Transverse colon (tissue), 4 donors: ENCODE data around the gene POC1A. TPM values are rescaled to one million over a fixed set of nuclear protein-coding genes. Genes with fewer than 3 reads are reported as not detected.
"Not testable (repeated sequence)": the region's sequence is repeated elsewhere in the genome, so short reads cannot be mapped to it uniquely, and the experiment has no call there.

Experiments
- DNase-seq: peaks from one replicate; pipeline ENCODE4 v3.0.0-alpha.2; 2019
- H3K27ac ChIP-seq, 4 donors: fragments of 200-600 bp; sonication (generic); 2 replicates each; pipeline ENCODE4 v1.5.1; 2016 to 2018; ENCODE audit warnings: inconsistent platforms in 4 of 4
- H3K27me3 ChIP-seq: fragments of 200-600 bp; sonication (generic); 2 replicates; pipeline ENCODE4 v1.5.1; 2017; ENCODE audit warnings: inconsistent platforms
- H3K36me3 ChIP-seq, 4 donors: fragments of 200-600 bp; sonication (generic); 2 replicates each; pipeline ENCODE4 v1.5.1; 2017 to 2019; ENCODE audit warnings: inconsistent platforms in 4 of 4
- H3K4me1 ChIP-seq, 4 donors: fragments of 200-600 bp; sonication (generic); 2 replicates each; pipeline ENCODE4 v1.5.1; 2017 to 2020; ENCODE audit warnings: inconsistent platforms in 4 of 4
- H3K4me3 ChIP-seq, 4 donors: fragments of 200-600 bp; sonication (generic); 1 replicate in 1 of 4; 2 replicates in 3 of 4; pipeline versions ENCODE4 v1.5.1 to v1.6.1; 2017 to 2019; ENCODE audit warnings: inconsistent platforms in 4 of 4
- H3K9me3 ChIP-seq, 2 donors: fragments of 200-600 bp; sonication (generic); 2 replicates each; pipeline ENCODE4 v1.5.1; 2017 to 2019; ENCODE audit warnings: inconsistent platforms in 2 of 2
- EP300 ChIP-seq: sonication (generic); formaldehyde crosslinking; IDR thresholded peaks from one replicate; pipeline ENCODE4 v1.6.1; 2017; ENCODE audit warnings: antibody characterized with exemption, low read depth
- POLR2A ChIP-seq: fragments of 450-650 bp; IDR thresholded peaks from one replicate; pipeline ENCODE4 v1.6.1; 2016; ENCODE audit warnings: antibody characterized with exemption, mild to moderate bottlenecking, moderate library complexity
- POLR2AphosphoS5 ChIP-seq, 3 donors: sonication (generic); formaldehyde crosslinking; IDR thresholded peaks; one replicate each; pipeline ENCODE4 v1.6.1; 2016; ENCODE audit warnings: antibody characterized with exemption in 3 of 3
- WGBS, 2 donors: methylation state at CpG; one replicate each; pipeline ENCODE4 v1.1.5; 2018; ENCODE audit warnings: low coverage in 1 of 2; 5-methylcytosine and 5-hydroxymethylcytosine counted together
- in situ Hi-C, 4 donors: fragments of 200-750 bp; cut with MboI; loops; one replicate each; pipeline versions ENCODE4 v1.15.0 to v1.15.1; 2017; ENCODE audit warnings: low sequenced_read_pairs in 3 of 4, low pct_ligation_motif_present in 1 of 4, low pct_unique_long_range_greater_than_20kb in 1 of 4
- intact Hi-C: fragments of 100-400 bp; cut with DNase I; formaldehyde crosslinking; loops from one replicate; pipeline ENCODE4 v1.15.1; 2023; ENCODE audit warnings: low total_unique reads
- total RNA-seq, 4 donors: library from RNA; depleted of rRNA; stranded (reverse); fragments of >200 nt; gene quantifications; one replicate each; pipeline ENCODE4 v1.1.0, GENCODE V29; 2016
- TF ChIP-seq, protein P1 (sequence below), 5 experiments: fragments of 200-600 bp in 3 of 5; fragments of 450-650 bp in 2 of 5; sonication (generic) in 3 of 5; IDR thresholded peaks; 1 replicate in 2 of 5; 2 replicates in 3 of 5; pipeline ENCODE4 v1.5.1; 2016 to 2017; ENCODE audit warnings: antibody characterized with exemption in 5 of 5, inconsistent platforms in 3 of 5, mild to moderate bottlenecking in 2 of 5, moderate library complexity in 1 of 5

Gene POC1A
- total RNA-seq, 4 donors from 2014 or later: 0.80 to 3.1 (median 2.2) TPM; not detected in 1

DNA sequence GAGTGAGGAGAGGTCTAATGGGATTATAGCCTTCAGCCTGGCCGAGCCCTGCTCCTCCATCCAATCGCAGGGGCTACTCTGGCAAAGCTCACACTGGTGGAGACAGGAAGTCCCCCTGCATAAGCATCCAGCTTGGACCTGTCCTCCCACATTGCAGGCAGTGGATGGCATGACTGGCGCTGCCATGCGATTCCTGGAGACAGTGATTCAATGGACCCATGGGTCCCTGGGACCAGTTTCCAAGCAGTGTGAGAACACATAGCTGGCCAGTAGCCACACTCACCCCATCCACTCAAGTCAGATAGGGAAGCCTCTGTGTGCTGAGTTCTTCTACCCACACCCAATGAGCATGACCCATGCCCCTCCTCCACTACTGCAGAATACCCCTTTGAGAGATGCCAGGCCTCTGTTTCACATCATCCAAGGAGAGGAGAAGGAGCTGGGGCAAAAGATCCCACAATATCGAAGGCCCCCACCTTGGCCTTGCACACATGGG, 18.1 kb upstream of the POC1A start:
- Histone ChIP-seq H3K4me1 (no peaks in the 10 kb centered on the region), H3K27ac (no peak overlapping the region), H3K9me3 (no peaks in the 10 kb centered on the region), H3K4me3 (no peak overlapping the region), H3K27me3 (no peaks in the 10 kb centered on the region), H3K36me3 (no peaks in the 10 kb centered on the region)
- intact Hi-C loops: no loop called here
- no peak for TF ChIP-seq EP300
- TF ChIP-seq, protein P1, sequence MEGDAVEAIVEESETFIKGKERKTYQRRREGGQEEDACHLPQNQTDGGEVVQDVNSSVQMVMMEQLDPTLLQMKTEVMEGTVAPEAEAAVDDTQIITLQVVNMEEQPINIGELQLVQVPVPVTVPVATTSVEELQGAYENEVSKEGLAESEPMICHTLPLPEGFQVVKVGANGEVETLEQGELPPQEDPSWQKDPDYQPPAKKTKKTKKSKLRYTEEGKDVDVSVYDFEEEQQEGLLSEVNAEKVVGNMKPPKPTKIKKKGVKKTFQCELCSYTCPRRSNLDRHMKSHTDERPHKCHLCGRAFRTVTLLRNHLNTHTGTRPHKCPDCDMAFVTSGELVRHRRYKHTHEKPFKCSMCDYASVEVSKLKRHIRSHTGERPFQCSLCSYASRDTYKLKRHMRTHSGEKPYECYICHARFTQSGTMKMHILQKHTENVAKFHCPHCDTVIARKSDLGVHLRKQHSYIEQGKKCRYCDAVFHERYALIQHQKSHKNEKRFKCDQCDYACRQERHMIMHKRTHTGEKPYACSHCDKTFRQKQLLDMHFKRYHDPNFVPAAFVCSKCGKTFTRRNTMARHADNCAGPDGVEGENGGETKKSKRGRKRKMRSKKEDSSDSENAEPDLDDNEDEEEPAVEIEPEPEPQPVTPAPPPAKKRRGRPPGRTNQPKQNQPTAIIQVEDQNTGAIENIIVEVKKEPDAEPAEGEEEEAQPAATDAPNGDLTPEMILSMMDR (IDR thresholded peaks at IDR 0.05): no peak
- TF ChIP-seq POLR2AphosphoS5 (IDR thresholded peaks at IDR 0.05): no peak
- no peak for TF ChIP-seq POLR2A
- in situ Hi-C loops: no loop called here
- no peak for DNase-seq
- 88% methylated on average over 5 of the region's 5 CpGs; no CpG with 5 or more reads in 1 of the 2 donors for WGBS, 2 donors

DNA sequence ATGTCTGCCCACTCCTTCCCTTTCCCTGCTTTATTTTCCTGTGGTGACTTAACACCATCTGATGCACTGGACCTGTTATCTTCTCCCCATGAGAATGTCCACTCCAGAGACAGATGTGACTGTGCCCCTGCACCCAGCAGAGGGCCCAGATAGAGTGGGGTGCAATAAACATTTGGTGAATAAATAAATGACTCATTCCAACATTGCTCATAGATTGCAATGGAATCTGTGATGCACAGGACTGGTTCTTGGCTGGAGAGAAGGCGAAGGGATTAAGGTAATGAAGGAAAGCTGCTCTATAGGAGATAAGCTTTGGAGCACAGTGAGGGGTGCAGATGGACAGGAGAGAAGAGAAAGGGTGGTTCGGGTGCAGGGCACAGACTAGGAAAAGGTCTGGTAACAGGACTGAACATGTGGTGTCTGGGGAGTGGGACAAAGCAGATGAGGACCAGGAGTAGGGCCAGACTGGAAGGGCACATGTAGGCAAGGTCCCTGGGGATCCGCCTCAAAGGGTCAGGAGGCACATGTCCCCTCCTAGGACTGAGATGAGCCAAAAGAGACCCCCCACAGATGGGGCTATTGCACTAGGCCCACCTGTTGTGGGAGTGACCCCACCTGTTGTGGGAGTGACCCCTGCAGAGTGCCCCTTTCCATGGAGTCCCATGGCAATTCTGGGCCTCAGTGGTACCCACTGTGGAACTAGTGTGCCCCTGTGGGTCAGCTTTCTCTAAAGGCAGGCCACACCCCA, 17.5 kb upstream of the POC1A start:
- DNase-seq: no peak
- Histone ChIP-seq H3K36me3 (no peaks in the 10 kb centered on the region), H3K9me3 (no peaks in the 10 kb centered on the region), H3K4me1 (no peaks in the 10 kb centered on the region), H3K27me3 (no peaks in the 10 kb centered on the region), H3K4me3 (no peak overlapping the region), H3K27ac (no peak overlapping the region)
- TF ChIP-seq POLR2A (no peak), EP300 (no peak)
- in situ Hi-C loops (no loop called here), intact Hi-C loops (no loop called here)
- 69 to 82% methylated on average over 2 to 3 of the region's 3 CpGs for WGBS, 2 donors

DNA sequence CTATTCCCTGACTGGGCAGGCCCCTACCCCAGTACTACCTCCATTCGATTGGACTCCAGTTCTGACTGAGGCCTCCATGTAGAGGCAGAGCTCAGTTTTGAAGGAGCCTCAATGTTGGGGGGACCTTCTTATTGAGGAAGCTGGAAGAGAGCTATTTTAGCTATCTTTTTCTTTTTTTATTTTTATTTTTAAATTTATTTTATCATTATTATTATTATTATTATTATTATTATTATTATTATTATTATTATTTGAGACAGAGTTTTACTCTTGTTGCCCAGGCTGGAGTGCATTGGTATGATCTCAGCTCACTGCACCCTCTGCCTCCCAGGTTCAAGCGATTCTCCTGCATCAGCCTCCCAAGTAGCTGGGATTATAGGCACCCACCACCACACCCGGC, 16.0 kb upstream of the POC1A start:
- in situ Hi-C loops: not testable (repeated sequence)

DNA sequence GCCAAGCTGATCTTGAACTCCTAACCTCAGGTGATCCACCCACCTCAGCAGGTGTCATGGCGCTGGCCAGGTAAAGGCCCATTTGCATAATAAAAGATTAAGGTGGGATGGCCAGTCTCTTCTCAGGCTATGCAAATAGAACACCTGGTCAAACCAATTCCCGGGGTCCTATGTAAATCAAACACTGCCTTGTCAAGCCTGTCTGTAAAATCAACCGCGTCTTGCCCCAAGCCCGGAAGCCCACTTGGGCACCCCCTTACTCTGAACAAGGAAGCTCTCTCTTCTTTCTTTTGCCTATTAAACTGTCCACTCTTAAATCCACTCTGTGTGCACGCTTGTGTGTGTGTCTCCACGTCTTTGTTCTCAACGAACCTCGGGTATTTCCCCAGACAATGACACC, 13.0 kb upstream of the POC1A start:
- no peak for DNase-seq
- in situ Hi-C loops: no loop called here
- TF ChIP-seq, protein P1 (IDR thresholded peaks at IDR 0.05): no peak
- TF ChIP-seq POLR2A (no peak), POLR2AphosphoS5 (IDR thresholded peaks at IDR 0.05) (no peak), EP300 (no peak)

More for the DNA sequence above, 16.0 kb upstream of the POC1A start:
- H3K36me3 ChIP-seq, H3K9me3 ChIP-seq, H3K27me3 ChIP-seq, H3K4me3 ChIP-seq, intact Hi-C loops, H3K4me1 ChIP-seq, H3K27ac ChIP-seq, DNase-seq: not testable (repeated sequence)
- 84 to 90% methylated on average over 1 to 3 of the region's 3 CpGs for WGBS, 2 donors

DNA sequence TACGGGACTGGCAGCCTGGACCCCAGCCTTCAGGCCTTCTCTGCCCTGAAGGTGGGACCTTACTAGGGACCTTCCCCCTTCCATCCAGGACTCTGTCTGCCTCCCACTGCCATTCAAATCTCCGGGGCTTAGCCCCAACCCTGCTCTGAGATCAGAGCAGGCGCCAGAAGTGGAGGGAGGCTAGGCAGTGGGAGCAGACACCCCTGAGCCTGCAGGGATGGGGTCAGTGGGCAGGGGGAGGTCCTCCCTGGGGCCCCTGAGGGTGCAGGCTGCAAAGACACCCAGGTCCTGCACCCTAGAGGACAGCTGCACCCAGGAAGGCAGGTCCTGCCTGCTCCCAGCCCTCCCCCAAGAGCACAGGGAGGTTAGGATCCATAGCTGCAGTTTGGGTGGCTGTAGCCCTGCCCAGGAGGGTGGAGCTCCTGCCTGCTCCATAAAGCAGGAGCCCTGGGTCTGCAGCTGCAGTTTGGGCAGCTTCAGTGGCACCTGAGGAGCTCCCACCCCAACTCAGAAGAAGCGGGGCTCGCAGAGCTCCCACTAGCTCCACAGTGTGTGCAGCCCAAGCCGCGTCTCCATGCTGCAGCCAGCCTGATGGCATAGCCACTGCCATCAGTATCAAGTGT, 8.1 kb upstream of the POC1A start:
- 80 to 94% methylated on average over 1 to 7 of the region's 7 CpGs for WGBS, 2 donors
- intact Hi-C loops: no loop called here
- no peak for DNase-seq

More for the DNA sequence above, 13.0 kb upstream of the POC1A start:
- Histone ChIP-seq H3K4me3 (no peak overlapping the region), H3K27ac (no peak overlapping the region), H3K9me3 (no peaks in the 10 kb centered on the region), H3K36me3 (no peaks in the 10 kb centered on the region), H3K27me3 (no peaks in the 10 kb centered on the region), H3K4me1 (no peaks in the 10 kb centered on the region)
- intact Hi-C loops: no loop called here
- WGBS, 2 donors: 65 to 69% methylated on average over 4 to 9 of the region's 9 CpGs

More for the DNA sequence above, 8.1 kb upstream of the POC1A start:
- in situ Hi-C loops: no loop called here
- Histone ChIP-seq H3K36me3 (no peaks in the 10 kb centered on the region), H3K27ac (no peak overlapping the region), H3K4me1 (no peaks in the 10 kb centered on the region), H3K9me3 (no peaks in the 10 kb centered on the region), H3K27me3 (no peaks in the 10 kb centered on the region), H3K4me3 (no peak overlapping the region)
- TF ChIP-seq POLR2A: no peak
- no peak for TF ChIP-seq EP300
- no peak for TF ChIP-seq POLR2AphosphoS5 (IDR thresholded peaks at IDR 0.05)
